ENCODE measurements around the gene ZMYND19. TPM values are rescaled to one million over a fixed set of nuclear protein-coding genes. Genes with fewer than 3 reads are reported as not detected.
"Not testable (repeated sequence)": the region's sequence is repeated elsewhere in the genome, so short reads cannot be mapped to it uniquely, and the experiment has no call there.

Gene ZMYND19
- total RNA-seq, 1 experiment from 2014 or later, result 38.5 TPM

DNA sequence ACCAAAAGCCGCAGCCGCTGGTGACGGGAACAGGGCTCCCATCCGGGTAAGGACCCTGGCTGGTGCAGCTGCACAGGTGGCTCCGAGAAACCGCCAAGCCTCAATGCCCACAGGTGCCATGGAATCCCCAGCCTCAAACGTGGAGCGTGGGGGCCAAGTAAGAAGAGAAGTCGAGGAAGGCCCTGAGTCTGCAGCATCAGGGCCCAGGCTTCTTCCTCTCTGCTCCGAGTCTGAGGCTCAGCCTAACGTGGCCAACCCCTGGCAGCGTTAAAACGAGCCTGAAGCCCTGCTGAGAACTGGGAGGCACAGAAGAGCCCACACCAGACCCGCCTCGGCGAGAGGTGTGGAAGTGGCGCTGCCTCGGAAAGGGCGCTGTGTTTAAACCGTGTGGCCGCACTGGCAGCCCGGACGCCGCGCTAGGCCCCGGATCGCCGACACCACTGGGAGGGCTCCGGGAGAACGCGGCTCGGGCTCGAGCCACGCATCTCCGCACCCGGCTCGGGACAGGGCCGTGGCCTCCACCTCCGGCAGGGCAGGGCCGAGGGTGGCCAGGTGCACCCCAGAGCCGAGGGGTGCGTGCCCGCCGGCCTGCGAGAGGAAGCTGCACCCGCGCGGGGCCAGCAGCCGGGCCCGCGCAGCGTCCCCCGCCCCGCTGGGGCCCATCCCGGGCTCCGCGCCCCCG lies 730 bp downstream of the ZMYND19 start:
- DNase-seq (ENCODE audit: low read depth), result no peak

- DNase-seq (ENCODE audit: low read depth), result no peak
These were observed 1.4 kb downstream of the ZMYND19 start for GRCh38 chr9:137588891-137589290.

DNA sequence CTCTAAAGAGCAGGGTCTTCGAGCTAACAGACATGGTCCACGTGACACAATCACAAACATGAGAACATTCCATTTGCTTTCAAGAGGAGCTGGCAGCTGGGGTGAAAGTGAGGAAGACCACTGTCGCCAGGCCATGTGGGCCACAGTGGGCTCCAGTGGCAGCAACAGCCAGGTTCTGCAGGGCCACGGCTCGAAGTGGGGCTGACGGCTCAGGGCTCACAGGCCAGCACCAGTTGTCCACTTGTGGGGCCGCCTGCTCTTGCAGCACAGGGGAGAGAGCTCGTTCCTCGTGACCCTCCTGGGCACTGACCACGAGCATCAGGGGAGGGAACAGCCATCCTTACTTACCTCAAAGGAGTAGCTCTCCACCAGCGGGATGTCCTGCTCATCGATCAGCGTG lies 2.0 kb downstream of the ZMYND19 start:
- DNase-seq (ENCODE audit: low read depth), result no peak

DNA sequence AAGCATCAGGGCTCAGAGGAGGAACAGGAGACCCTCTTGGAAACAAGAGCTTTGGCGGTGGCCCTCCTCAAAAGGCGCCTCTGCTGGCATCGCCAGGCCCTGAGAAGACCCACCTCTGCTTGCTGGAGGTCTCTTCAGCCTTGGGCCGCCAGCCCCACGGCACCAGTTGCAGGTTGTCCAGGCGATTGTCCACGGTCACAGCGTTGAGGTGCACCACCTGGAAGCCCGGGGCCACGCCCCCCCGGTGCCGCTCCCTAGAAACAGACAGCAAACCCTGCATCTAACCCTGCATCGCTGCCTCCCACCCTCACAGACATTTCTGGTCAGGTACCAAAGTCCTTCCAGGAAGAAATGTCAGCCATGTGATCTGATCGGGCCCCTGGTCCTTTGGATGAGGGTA lies 3.5 kb downstream of the ZMYND19 start:
- no peak for DNase-seq (ENCODE audit: low read depth)

DNA sequence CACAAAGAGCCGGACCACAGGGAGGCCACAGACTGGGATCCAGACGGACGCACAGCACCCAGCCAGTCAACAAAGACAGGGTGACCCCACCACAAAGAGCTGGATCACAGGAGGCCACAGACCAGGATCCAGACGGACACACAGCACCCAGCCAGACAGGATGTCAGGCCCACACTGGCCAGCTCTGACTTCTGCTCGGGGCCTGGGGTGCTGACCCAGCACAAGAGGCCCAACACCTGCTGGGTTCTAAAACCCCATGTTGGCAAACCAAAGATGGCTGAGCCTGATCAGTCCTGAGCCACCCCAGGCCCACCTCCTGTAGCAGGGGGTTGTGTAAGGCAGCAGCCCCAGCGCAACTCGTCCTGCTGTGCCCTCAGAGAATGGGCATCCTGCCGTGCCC lies 6.4 kb downstream of the ZMYND19 start:
- DNase-seq (ENCODE audit: low read depth), result no peak

DNA sequence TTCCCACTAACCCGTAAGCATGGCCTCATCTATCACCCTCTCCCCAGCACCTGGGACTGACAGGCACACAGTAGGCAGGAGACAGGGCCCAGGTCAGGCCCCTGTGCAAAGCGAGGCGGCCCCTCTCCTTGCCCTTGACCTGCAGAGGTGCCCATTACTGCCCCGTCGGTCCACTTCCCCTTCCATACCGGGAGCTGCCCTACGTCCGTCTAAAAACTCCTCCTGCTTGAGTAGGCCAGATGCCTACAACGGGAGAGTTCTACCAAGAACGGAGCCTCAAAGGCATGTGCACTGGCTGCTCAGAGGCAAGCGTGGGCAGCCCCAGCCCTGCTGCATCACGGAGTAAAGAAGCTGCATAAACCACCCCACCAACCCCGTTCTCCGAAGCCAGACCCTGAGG lies 7.0 kb downstream of the ZMYND19 start:
- no peak for DNase-seq (ENCODE audit: low read depth)

GRCh38 chr9:137582286-137582860 lies 7.9 kb downstream of the ZMYND19 start:
- peak; percentile 29 for DNase-seq (ENCODE audit: low read depth)

- DNase-seq (ENCODE audit: low read depth), result no peak
These were observed 8.7 kb downstream of the ZMYND19 start for GRCh38 chr9:137581361-137582285.

- DNase-seq (ENCODE audit: low read depth), result no peak
These were observed 9.4 kb downstream of the ZMYND19 start for GRCh38 chr9:137580954-137581322.

GRCh38 chr9:137580209-137580953 lies 9.9 kb downstream of the ZMYND19 start:
- no peak for DNase-seq (ENCODE audit: low read depth)

DNA sequence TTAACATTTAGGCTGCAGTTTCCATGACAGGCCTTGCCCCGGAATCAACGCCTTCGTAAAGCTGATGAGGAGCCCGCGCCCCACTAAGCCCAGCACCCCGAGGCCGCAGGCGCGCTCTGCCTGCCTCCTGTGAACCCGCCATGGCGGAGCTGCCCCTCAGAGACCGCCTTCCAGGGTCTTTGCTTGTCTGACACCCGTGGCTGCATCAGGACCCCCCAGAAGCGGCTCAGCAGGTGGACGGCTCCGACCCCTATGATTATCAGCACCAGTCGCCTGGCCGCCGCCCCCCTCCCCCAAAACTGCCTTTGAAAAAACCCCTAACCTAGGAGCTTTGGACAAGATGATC lies 11.1 kb downstream of the ZMYND19 start:
- DNase-seq (ENCODE audit: low read depth), result no peak

GRCh38 chr9:137578518-137579258 lies 11.6 kb downstream of the ZMYND19 start, which contains the start of gene DPH7:
Gene DPH7 (minus strand): TSS chr9:137578925. CDS start chr9:137578777, 148 bp downstream.
- DNase-seq (ENCODE audit: low read depth), result peak; percentile 90

DNA sequence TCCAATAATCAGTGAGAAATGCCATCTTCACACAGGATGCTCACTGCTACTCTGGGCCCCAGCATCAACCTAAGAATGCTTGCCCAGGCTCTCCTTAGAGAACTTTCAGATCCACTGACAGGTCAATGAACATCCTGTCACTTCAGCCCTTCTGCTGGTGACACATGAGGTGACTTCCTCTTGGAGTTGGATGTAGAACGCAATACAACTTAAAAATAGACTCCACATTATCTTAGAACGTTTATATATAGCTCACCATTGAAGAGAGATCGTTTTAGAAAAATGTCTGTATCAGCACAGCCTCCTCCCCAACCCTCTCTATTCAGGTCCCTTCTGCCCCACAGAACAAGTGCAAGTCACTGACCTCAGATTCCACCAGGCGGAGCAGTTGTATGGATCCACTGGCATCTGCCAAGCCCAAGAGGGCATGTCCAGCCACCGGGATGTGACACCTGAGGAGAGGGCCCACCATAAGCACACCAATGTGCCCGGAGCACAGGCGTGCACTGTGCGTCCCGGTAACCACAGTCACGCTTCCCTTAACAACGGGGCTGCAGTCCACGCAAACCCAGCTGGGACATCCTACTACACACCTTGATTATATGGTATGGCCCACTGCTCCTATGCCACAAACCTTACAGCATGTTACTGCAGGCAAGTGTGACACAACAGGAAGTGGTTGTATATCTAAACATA lies 14.4 kb downstream of the ZMYND19 start:
- no peak for DNase-seq (ENCODE audit: low read depth)

DNA sequence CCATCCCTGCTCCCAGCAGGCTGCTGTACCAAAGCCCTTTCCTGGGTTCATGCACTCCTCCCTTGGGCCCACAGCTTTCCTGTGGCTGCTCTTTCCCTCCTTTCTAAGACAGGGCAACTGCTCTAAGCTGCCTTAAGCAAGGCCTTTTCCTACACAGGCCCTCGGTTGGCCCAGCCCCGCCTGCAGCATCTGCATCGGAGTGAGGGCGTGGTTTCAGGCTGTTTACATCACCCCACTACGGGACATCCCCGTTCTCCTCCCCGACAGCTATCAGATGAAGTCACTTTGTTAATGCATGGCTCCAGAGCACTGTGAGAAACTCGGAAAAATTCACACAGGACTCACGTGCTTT lies 15.0 kb downstream of the ZMYND19 start:
- no peak for DNase-seq (ENCODE audit: low read depth)

- DNase-seq (ENCODE audit: low read depth), result no peak
These were observed 16.1 kb downstream of the ZMYND19 start for GRCh38 chr9:137574192-137574591.

DNA sequence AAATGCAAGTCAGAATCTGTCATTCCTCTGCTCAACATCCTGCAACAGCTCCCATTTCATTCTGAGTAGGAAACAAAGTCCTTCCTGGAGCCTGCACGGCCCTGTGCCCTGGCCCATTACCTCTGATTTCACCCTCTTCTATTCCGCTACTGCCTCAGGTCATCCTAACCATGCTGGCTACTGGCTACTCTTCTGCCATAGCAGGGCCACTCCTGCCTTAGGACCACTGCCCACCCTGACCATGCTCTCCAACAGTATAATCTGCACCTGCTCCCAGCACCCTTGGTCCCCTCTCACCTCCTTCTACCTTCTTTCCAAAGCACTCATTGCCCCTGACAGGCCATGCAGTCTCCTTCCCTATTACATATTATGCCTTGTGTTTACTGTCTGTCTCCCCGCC lies 19.7 kb downstream of the ZMYND19 start:
- no peak for DNase-seq (ENCODE audit: low read depth)

GRCh38 chr9:137569609-137570203 lies 20.6 kb downstream of the ZMYND19 start:
- DNase-seq (ENCODE audit: low read depth), result no peak

DNA sequence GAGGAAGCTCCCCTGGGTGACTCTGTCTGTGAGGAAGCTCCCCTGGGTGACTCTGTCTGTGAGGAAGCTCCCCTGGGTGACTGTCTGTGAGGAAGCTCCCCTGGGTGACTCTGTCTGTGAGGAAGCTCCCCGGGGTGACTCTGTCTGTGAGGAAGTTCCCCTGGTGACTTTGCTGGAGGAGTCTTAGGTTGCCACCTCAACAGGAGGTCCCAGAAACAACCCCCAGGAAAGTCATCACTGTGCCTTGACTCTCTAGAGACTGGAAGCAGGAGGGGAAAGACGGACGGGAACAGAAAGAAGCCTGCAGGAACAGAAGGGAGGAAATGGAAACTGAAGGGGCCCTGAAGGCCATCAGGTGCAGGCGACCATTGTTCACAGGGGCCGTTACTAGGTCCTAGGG lies 21.9 kb downstream of the ZMYND19 start:
- DNase-seq (ENCODE audit: low read depth), result not testable (repeated sequence)

DNA sequence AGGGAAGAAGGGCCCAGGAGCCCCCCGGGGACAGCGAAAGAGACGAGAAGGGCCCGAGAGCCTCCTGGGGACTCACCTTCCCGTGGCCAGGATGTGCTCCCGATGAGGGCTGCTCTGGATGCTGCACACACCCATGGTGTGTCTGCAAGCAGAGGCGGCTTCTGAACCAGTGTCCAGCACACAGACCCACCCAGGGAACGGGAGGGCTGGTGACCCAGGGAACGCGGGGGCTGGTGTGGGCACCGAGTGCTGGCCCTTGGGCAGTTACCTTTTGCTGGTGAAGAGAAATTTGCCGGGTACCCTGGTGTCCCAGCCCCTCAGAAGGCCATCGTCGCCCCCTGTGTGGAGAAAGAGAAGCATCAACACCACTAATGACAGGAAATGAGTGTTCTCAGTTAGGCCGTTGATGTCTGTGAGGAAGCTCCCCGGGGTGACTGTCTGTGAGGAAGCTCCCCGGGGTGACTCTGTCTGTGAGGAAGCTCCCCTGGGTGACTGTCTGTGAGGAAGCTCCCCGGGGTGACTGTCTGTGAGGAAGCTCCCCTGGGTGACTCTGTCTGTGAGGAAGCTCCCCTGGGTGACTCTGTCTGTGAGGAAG lies 25.4 kb downstream of the ZMYND19 start:
- no peak for DNase-seq (ENCODE audit: low read depth)

- no peak for DNase-seq (ENCODE audit: low read depth)
These were observed 26.2 kb downstream of the ZMYND19 start for GRCh38 chr9:137564134-137564533.
